ENCODE measurements around the gene CXXC1. TPM values are rescaled to one million over a fixed set of nuclear protein-coding genes. Genes with fewer than 3 reads are reported as not detected.

CXXC1 gene
- polyA plus RNA-seq, 3 donors = 85.5 to 96.0 (median 91.6) TPM

Other genes with a start within 250 kb of the CXXC1 start
- gene MYO5B, start 92.5 kb downstream of the CXXC1 start, polyA plus RNA-seq (ENCODE audit: insufficient read length in 3 of 3) = 10 to 100 TPM; 29.0 to 34.5 (median 29.5) TPM
- gene CFAP53, start 21.2 kb downstream of the CXXC1 start, polyA plus RNA-seq (ENCODE audit: insufficient read length in 3 of 3) = 1 to 10 TPM; 3.8 to 5.8 (median 4.1) TPM
- 10 to 100 TPM; 74.6 to 89.7 (median 78.8) TPM for gene MBD1, start 6.2 kb downstream of the CXXC1 start, polyA plus RNA-seq (ENCODE audit: insufficient read length in 3 of 3)
- 1 to 10 TPM; 6.8 to 7.1 (median 7.0) TPM for gene SKA1, start 87.4 kb upstream of the CXXC1 start, polyA plus RNA-seq (ENCODE audit: insufficient read length in 3 of 3)

Measured in renal pelvis (tissue), 3 donors.